IMR-90 (cell line): ENCODE measurements around the gene CAPN8. TPM values are rescaled to one million over a fixed set of nuclear protein-coding genes. Genes with fewer than 3 reads are reported as not detected.

Experiments used
- ATAC-seq: fragments of 200-7000 bp; cut with Tn5 transposase; 2 replicates; pipeline ENCODE4 v1.9.1; 2020; ENCODE audit warnings: low read depth, mild to moderate bottlenecking, moderate library complexity
- BruUV-seq: library from RNA; stranded (reverse); fragments of 400-500 nt; replicated peaks from 2 replicates; lab custom pipeline; 2021; lab: Mats Ljungman, UMichigan
- CTCF ChIA-PET: fragments of 300-600 bp; formaldehyde crosslinking; extraction: SDS; loops from one replicate; lab custom pipeline; 2021; ENCODE audit warnings: antibody characterized with exemption; lab: Yijun Ruan, JAX
- POLR2A ChIA-PET: fragments of 300-600 bp; sonication (Branson Sonifier 250); formaldehyde crosslinking; loops from one replicate; lab custom pipeline; 2022; ENCODE audit warnings: antibody characterized with exemption; ENCODE audit not compliant: unreplicated experiment; lab: Charles Lee
- DNase-seq: peaks from one replicate; pipeline ENCODE4 v3.0.0; 2013
- H2AFZ ChIP-seq: replicated peaks from 2 replicates; pipeline ENCODE3; 2013; ENCODE audit warnings: low read length, mild to moderate bottlenecking; ENCODE audit not compliant: poor library complexity
- H2AK5ac ChIP-seq: 2 replicates; pipeline ENCODE4 v1.6.1; 2013; ENCODE audit warnings: low read depth, low read length, inconsistent platforms
- H2AK9ac ChIP-seq: replicated peaks from 2 replicates; pipeline ENCODE3; 2013; ENCODE audit warnings: mild to moderate bottlenecking, low read depth, low read length, moderate library complexity; ENCODE audit not compliant: poor library complexity
- H2BK120ac ChIP-seq: 2 replicates; pipeline ENCODE4 v1.6.1; 2013; ENCODE audit warnings: low read depth, low read length, inconsistent platforms
- H2BK15ac ChIP-seq: 3 replicates; pipeline ENCODE4 v1.6.1; 2013; ENCODE audit warnings: low read depth, low read length, inconsistent platforms
- H2BK20ac ChIP-seq: 2 replicates; pipeline ENCODE4 v1.6.1; 2013; ENCODE audit warnings: low read depth, mild to moderate bottlenecking, inconsistent platforms, low read length, moderate library complexity
- H2BK5ac ChIP-seq: 2 replicates; pipeline ENCODE4 v1.6.1; 2013; ENCODE audit warnings: mild to moderate bottlenecking, low read depth, low read length, inconsistent platforms; ENCODE audit not compliant: poor library complexity, severe bottlenecking
- H3K14ac ChIP-seq: replicated peaks from 2 replicates; pipeline ENCODE4 v1.6.1; 2013; ENCODE audit warnings: low read depth, low read length, inconsistent platforms
- H3K18ac ChIP-seq: 2 replicates; pipeline ENCODE4 v1.6.1; 2013; ENCODE audit warnings: low read depth, low read length, control low read depth
- H3K23ac ChIP-seq: 2 replicates; pipeline ENCODE4 v1.6.1; 2013; ENCODE audit warnings: low read depth, low read length, inconsistent platforms
- H3K27ac ChIP-seq: 2 replicates; pipeline ENCODE4 v1.5.1; 2013; ENCODE audit warnings: mild to moderate bottlenecking, control low read depth, low read length; ENCODE audit not compliant: insufficient read depth
- H3K27me3 ChIP-seq: 2 replicates; pipeline ENCODE4 v1.6.1; 2013; ENCODE audit warnings: low read length; ENCODE audit not compliant: control insufficient read depth, insufficient read depth
- H3K36me3 ChIP-seq: 2 replicates; pipeline ENCODE4 v1.6.1; 2013; ENCODE audit warnings: low read length, mixed read lengths; ENCODE audit not compliant: control insufficient read depth, insufficient read depth
- H3K4ac ChIP-seq: 2 replicates; pipeline ENCODE4 v1.6.1; 2013; ENCODE audit warnings: low read depth, low read length, inconsistent platforms
- H3K4me1 ChIP-seq: 2 replicates; pipeline ENCODE4 v1.6.1; 2013; ENCODE audit warnings: low read length, mixed read lengths; ENCODE audit not compliant: control insufficient read depth, insufficient read depth
- H3K4me2 ChIP-seq: 2 replicates; pipeline ENCODE4 v1.6.1; 2013; ENCODE audit warnings: low read depth, mild to moderate bottlenecking, control low read depth, low read length, moderate library complexity
- H3K4me3 ChIP-seq: 2 replicates; pipeline ENCODE4 v1.5.1; 2013; ENCODE audit warnings: low read depth, mild to moderate bottlenecking, control low read depth, low read length, moderate library complexity; ENCODE audit not compliant: insufficient read depth
- H3K56ac ChIP-seq: 2 replicates; pipeline ENCODE4 v1.6.1; 2013; ENCODE audit warnings: low read length, inconsistent platforms; ENCODE audit not compliant: insufficient read depth; ENCODE audit errors: extremely low read depth
- H3K79me1 ChIP-seq, 2 experiments: 2 replicates each; pipeline ENCODE4 v1.6.1; 2013; ENCODE audit warnings: low read length in 2 of 2, inconsistent platforms in 1 of 2, low read depth in 1 of 2
- H3K9ac ChIP-seq: 2 replicates; pipeline ENCODE4 v1.6.1; 2013; ENCODE audit warnings: low read depth, low read length, control low read depth
- H3K9me1 ChIP-seq: 2 replicates; pipeline ENCODE4 v1.6.1; 2013; ENCODE audit warnings: low read length, inconsistent platforms; ENCODE audit not compliant: insufficient read depth
- H3K9me3 ChIP-seq: 2 replicates; pipeline ENCODE4 v1.6.1; 2013; ENCODE audit warnings: low read length; ENCODE audit not compliant: control insufficient read depth, insufficient read depth
- H4K20me1 ChIP-seq: 2 replicates; pipeline ENCODE4 v1.6.1; 2013; ENCODE audit warnings: low read length, inconsistent platforms; ENCODE audit not compliant: insufficient read depth
- H4K5ac ChIP-seq: 2 replicates; pipeline ENCODE4 v1.6.1; 2013; ENCODE audit warnings: mild to moderate bottlenecking, low read depth, low read length, control low read depth
- H4K8ac ChIP-seq, 2 experiments: 2 replicates each; pipeline ENCODE4 v1.6.1; 2013; ENCODE audit warnings: low read depth in 2 of 2, low read length in 2 of 2, control low read depth in 1 of 2, inconsistent platforms in 1 of 2
- H4K91ac ChIP-seq: 2 replicates; pipeline ENCODE4 v1.6.1; 2013; ENCODE audit warnings: low read depth, low read length, inconsistent platforms; ENCODE audit not compliant: insufficient read depth
- CTCF ChIP-seq: conservative IDR thresholded peaks from 2 replicates; pipeline ENCODE4 v1.5.1; 2012; ENCODE audit warnings: mild to moderate bottlenecking, low read depth, low read length, improper control_type of control experiment
- ELK1 ChIP-seq: fragments of 150-350 bp; IDR thresholded peaks from 2 replicates; pipeline ENCODE4 v1.6.1; 2016; ENCODE audit warnings: low read depth, mild to moderate bottlenecking, low read length, moderate library complexity, borderline replicate concordance
- FOS ChIP-seq: fragments of 150-350 bp; IDR thresholded peaks from 2 replicates; pipeline ENCODE4 v1.6.1; 2016; ENCODE audit warnings: low read depth, low read length
- MAFK ChIP-seq: IDR thresholded peaks from 2 replicates; pipeline ENCODE4 v1.6.1; 2012; ENCODE audit warnings: low read depth, low read length, improper control_type of control experiment
- MXI1 ChIP-seq: IDR thresholded peaks from 2 replicates; pipeline ENCODE4 v1.6.1; 2012; ENCODE audit warnings: low read depth, mild to moderate bottlenecking, low read length, moderate library complexity, borderline replicate concordance
- POLR2A ChIP-seq: IDR thresholded peaks from 2 replicates; pipeline ENCODE4 v1.6.1; 2012; ENCODE audit warnings: mild to moderate bottlenecking, low read depth, low read length
- RAD21 ChIP-seq: IDR thresholded peaks from 2 replicates; pipeline ENCODE4 v1.6.1; 2012; ENCODE audit warnings: low read length, improper control_type of control experiment
- RFX5 ChIP-seq: IDR thresholded peaks from 2 replicates; pipeline ENCODE4 v1.8.0; 2012; ENCODE audit warnings: low read depth, mild to moderate bottlenecking, low read length, moderate library complexity
- WGBS, 2 experiments: methylation state at CpG; one replicate each; pipeline versions ENCODE4 v1.1.5 to v1.1.7; 2013; ENCODE audit warnings: missing lambda C conversion rate in 2 of 2; ENCODE audit not compliant: insufficient read length in 1 of 2; ENCODE audit errors: extremely low coverage in 2 of 2; 5-methylcytosine and 5-hydroxymethylcytosine counted together
- dilution Hi-C: fragments of 300-500 bp; cut with HindIII; formaldehyde crosslinking; loops from one replicate; pipeline ENCODE4 v1.14.3; 2018; ENCODE audit warnings: low sequenced_read_pairs; ENCODE audit not compliant: unreplicated experiment
- in situ Hi-C: fragments of 300-500 bp; cut with MboI; formaldehyde crosslinking; loops from 3 replicates; pipeline ENCODE4 v1.14.3; 2019; ENCODE audit warnings: low sequenced_read_pairs, inconsistent platforms, mixed read lengths
- intact Hi-C: fragments of 100-400 bp; cut with micrococcal nuclease; formaldehyde crosslinking; loops from 2 replicates; pipeline ENCODE4 v1.10.0; 2022
- polyA plus RNA-seq, 3 experiments: library from polyadenylated mRNA; depleted of rRNA; stranded (reverse); fragments of >200 nt; gene quantifications; 2 replicates each; pipeline ENCODE4 v1.2.3, GENCODE V29; 2012; ENCODE audit warnings: low replicate concordance in 1 of 3
- total RNA-seq: library from RNA; depleted of rRNA; stranded (reverse); fragments of >200 nt; gene quantifications from 2 replicates; pipeline ENCODE4 v1.2.3, GENCODE V29; 2012

The CAPN8 gene
- total and polyA plus RNA-seq, 2 of the 4 experiments (the other 2 are of a cell fraction), result not detected

- H3K9me3 ChIP-seq, result no peaks in the 10 kb centered on the region
- H2AK9ac ChIP-seq, result no peak overlapping the region
- H2BK15ac ChIP-seq, result no peak overlapping the region
- H3K27me3 ChIP-seq, result no peaks in the 10 kb centered on the region
- H4K20me1 ChIP-seq, result no peaks in the 10 kb centered on the region
- POLR2A ChIA-PET, result no interaction called here
- H3K4me1 ChIP-seq, result peaks cover 8% of the 10 kb centered on the region
- peak overlapping the region; percentile 16 for H2AFZ ChIP-seq
- no peak overlapping the region for H3K4ac ChIP-seq
- H2AK5ac ChIP-seq, result no peak overlapping the region
- no peak overlapping the region for H4K8ac ChIP-seq
- H3K9me1 ChIP-seq, result peaks cover 11% of the 10 kb centered on the region
- H3K56ac ChIP-seq, result no peak overlapping the region
- CTCF ChIA-PET, result interaction anchor here (1.3 to 2.1 kb wide), 3 partner anchors 9 to 80 kb away, joined by 3 to 5 read pairs (median 5); no protein-coding TSS in a partner anchor
- no TSS peak for BruUV-seq
- WGBS, 2 experiments, result no CpG with 5 or more reads among the region's 8 CpGs
- ATAC-seq (no peak), DNase-seq (no peak)
- no peak overlapping the region for H3K23ac ChIP-seq
- no peak overlapping the region for H2BK120ac ChIP-seq
- H3K4me3 ChIP-seq, result no peak overlapping the region
- H2BK5ac ChIP-seq, result no peak overlapping the region
- no peak overlapping the region for H3K14ac ChIP-seq
- H3K36me3 ChIP-seq, result no peaks in the 10 kb centered on the region
- H3K18ac ChIP-seq, result no peak overlapping the region
- no peak overlapping the region for H2BK20ac ChIP-seq
- no peak overlapping the region for H4K91ac ChIP-seq
- intact Hi-C loops (loop anchor here (10.0 kb wide), 1 partner anchor 210 kb away; no protein-coding TSS in a partner anchor), dilution Hi-C loops (no loop called here), in situ Hi-C loops (loop anchor here (5.0 to 10.0 kb wide), 3 partner anchors 52 to 900 kb away; no protein-coding TSS in a partner anchor)
- H3K9ac ChIP-seq, result no peak overlapping the region
- peaks cover 5 to 15% of the 10 kb centered on the region in 2 experiments; a peak in 2 of 4 replicates for H3K79me1 ChIP-seq
- TF ChIP-seq ELK1 (no peak), MAFK (no peak), CTCF (no peak), RAD21 (no peak), FOS (no peak), RFX5 (no peak), MXI1 (no peak), POLR2A (no peak)
- H3K4me2 ChIP-seq, result no peak overlapping the region
- no peak overlapping the region for H3K27ac ChIP-seq
- no peak overlapping the region for H4K5ac ChIP-seq
Measured at GRCh38 chr1:223695014-223695548, 29.6 kb upstream of the CAPN8 start.
